Mononuclear cell (primary cell): ENCODE data around the gene ADCY4. TPM values are rescaled to one million over a fixed set of nuclear protein-coding genes. Genes with fewer than 3 reads are reported as not detected.

Experiments
- H3K27me3 ChIP-seq: 2 replicates; pipeline ENCODE4 v1.6.0; 2011; ENCODE audit warnings: low read length, control low read depth; ENCODE audit not compliant: insufficient read depth
- H3K4me1 ChIP-seq: 2 replicates; pipeline ENCODE4 v1.5.1; 2011; ENCODE audit warnings: mild to moderate bottlenecking, low read length, control low read depth; ENCODE audit not compliant: insufficient read depth
- H3K4me3 ChIP-seq: 2 replicates; pipeline ENCODE4 v1.5.1; 2011; ENCODE audit warnings: mild to moderate bottlenecking, low read length, moderate library complexity
- H3K9me3 ChIP-seq: 2 replicates; pipeline ENCODE4 v1.5.1; 2011; ENCODE audit warnings: low read depth, mild to moderate bottlenecking, control low read depth, low read length
- total RNA-seq: library from RNA; depleted of rRNA; stranded (reverse); fragments of >200 nt; gene quantifications from one replicate; pipeline ENCODE4 v1.2.3, GENCODE V29; 2012

Gene ADCY4
- total RNA-seq, 1 donor, result 2.3 TPM

DNA sequence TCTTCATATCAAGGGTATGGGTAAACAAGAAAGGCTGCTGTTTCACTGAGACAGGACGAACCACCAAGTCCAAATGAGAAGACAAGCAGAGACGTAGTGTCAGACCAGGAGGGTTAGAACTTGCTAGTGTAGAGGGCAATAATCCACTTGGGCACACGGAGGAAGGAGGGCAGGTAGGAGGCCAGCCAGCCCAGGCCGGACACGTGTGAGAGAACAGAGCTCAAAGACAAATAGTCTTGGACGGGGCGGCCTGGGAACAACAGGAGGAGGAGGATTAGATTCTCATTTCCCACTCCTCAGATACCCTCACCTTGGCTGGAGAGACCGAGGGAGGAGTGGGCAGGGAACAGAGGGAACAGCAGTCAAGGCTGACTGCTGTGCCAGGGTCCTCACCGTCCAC is 44.1 kb downstream of the ADCY4 start:
- H3K4me1 ChIP-seq, result no peaks in the 10 kb centered on the region
- H3K27me3 ChIP-seq, result no peaks in the 10 kb centered on the region
- no peak overlapping the region for H3K4me3 ChIP-seq
- no peaks in the 10 kb centered on the region for H3K9me3 ChIP-seq

DNA sequence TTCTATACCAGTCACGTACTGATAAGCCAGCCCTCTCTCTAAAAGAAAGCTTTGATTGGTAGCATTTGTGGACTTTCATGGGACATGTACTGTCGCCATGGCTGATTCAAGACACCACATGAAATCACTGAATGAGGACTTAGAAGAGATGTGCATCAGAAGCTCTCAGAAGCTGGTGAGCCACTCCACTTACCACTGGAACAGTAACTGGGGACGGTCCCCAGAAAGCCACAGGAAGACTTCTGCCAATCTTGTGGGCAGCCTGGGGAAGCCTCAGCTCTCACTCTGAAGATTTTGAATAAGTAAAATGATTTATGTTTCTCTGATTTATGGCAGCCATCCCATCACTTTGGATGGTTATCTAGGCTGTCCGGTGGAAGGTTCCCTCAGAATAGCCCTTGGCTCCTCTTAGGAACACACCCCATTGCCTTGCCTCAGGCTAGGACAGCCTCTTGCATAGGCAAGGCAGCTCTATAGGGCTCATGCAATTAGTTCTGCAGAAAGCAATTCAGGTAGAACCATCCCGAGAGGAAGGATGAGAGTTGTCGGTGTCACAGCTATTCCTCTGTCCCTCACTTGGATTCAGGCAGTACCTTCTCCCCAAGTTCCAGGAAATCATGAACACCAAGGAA is 45.1 kb downstream of the ADCY4 start:
- no peaks in the 10 kb centered on the region for H3K9me3 ChIP-seq
- H3K4me3 ChIP-seq, result no peak overlapping the region
- H3K27me3 ChIP-seq, result no peaks in the 10 kb centered on the region
- H3K4me1 ChIP-seq, result no peaks in the 10 kb centered on the region

DNA sequence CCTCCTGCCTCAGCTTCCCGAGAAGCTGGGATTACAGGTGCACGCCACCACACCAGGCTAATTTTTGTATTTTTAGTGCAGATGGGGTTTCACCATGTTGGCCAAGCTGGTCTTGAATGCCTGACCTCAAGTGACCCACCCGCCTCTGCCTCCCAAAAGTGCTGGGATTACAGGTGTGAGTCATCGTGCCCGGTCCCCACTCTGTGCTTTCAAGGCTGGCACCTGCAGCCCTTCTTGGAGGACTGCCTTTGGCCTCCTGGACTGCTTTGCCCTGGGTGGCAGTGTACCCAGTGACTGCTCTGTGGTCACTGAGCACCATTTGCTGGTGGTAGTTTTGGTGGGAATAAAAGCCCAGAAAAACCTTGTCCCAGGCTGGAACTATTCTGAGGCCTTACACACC is 47.9 kb downstream of the ADCY4 start:
- H3K9me3 ChIP-seq, result no peaks in the 10 kb centered on the region
- H3K4me1 ChIP-seq, result peaks cover 8% of the 10 kb centered on the region
- no peaks in the 10 kb centered on the region for H3K27me3 ChIP-seq
- H3K4me3 ChIP-seq, result no peak overlapping the region

DNA sequence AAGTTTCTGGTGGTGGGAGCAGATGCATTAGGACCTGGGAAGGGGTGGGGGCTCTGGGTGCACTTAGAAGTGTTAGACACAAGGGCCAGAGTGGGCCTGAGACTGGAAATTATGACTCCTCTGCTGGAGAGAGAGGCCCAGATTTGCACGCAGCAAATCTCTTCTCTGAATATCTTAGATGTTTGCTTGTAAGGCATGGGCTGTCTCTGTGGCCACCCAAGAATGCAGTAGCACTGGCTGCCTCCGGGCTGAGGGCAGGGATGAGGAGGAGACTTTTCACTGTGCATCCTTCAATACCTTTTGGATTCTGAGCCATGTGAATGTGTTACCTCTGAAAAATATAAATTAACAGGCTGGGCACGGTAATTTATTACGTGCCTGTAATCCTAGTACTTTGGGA is 49.5 kb downstream of the ADCY4 start:
- no peaks in the 10 kb centered on the region for H3K9me3 ChIP-seq
- no peaks in the 10 kb centered on the region for H3K27me3 ChIP-seq
- no peak overlapping the region for H3K4me3 ChIP-seq
- H3K4me1 ChIP-seq, result peaks cover 24% of the 10 kb centered on the region

DNA sequence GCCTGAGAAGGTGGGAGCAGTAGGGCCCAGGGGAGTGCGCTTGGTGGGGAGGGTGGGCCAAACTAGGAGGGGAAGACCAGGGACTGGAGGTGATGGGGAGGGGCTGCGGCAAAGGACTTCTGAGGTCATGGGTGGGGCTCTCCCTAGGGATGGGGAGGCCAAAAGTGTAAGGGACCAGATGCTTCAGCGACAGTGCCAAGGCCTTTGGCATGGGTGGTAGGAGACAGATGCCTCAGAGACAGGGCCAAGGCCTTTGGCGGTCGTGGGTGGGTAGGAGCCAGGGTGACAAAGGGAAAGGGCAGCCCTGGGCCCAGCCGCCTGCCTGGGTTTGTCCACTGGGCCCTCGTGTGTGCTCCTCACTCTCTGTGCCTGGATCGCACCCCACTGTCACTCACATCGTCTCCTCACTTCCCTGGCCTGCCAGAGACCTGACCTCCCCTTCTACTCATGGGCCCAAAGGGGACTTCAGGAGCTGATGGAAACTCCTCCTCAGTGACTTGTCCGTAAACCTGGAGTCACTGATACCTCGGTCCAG is 50.3 kb downstream of the ADCY4 start:
- Histone ChIP-seq H3K4me1 (peaks cover 32% of the 10 kb centered on the region), H3K4me3 (no peak overlapping the region), H3K9me3 (no peaks in the 10 kb centered on the region), H3K27me3 (no peaks in the 10 kb centered on the region)

DNA sequence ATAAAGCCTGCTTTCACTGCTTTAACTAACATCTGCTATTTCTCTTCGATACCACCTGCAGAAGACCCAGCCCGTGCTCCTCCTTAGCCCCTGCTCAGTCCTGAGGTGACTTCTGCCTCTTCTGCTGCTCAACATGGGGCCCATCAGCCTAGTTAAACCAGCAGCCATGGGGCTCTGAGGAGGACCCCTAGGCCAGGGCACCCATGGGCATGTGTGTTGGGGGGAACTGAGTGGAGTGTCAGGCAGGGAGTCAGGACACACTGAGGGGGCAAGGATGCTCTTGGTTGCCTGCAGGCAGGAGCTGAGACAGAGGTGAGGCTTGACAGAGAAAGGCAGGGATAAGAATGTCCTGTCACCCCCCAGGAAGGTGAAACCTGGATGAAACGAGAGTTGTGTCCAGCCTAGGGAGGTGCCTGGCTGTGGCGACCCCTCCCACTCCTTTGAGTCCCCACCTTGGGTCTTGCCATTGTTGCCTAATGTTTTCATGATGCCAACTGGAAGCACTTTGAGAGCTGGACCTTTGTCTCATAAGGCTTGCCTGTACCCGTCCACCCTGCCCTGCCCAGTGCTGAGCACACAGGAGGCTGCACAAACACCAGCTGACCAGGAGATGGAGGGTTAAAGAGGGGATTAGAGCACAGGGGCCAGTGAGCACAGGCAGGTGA is 50.9 kb downstream of the ADCY4 start:
- no peaks in the 10 kb centered on the region for H3K27me3 ChIP-seq
- no peaks in the 10 kb centered on the region for H3K9me3 ChIP-seq
- no peak overlapping the region for H3K4me3 ChIP-seq
- peaks cover 39% of the 10 kb centered on the region for H3K4me1 ChIP-seq

DNA sequence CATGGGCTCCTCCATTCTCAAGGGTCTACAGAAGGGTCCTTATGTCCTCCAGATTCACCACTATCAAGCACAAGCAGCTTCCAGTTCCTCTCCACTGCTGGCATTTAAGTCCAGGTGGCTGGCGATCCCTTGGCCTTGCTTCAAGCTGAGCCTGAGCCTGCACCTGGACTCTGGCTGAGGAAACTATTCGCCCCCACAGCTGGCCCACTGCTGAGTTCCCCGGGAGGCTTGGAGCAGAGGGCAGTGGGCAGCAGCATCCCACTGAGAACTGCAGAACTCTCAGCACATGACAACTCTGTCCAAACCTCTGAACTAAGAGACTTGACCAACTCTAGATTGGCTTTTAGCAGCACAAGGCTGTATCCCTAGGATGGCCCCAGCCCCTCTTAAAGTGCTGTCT is 52.1 kb downstream of the ADCY4 start:
- Histone ChIP-seq H3K9me3 (no peaks in the 10 kb centered on the region), H3K4me3 (no peak overlapping the region), H3K27me3 (no peaks in the 10 kb centered on the region), H3K4me1 (peaks cover 51% of the 10 kb centered on the region)

DNA sequence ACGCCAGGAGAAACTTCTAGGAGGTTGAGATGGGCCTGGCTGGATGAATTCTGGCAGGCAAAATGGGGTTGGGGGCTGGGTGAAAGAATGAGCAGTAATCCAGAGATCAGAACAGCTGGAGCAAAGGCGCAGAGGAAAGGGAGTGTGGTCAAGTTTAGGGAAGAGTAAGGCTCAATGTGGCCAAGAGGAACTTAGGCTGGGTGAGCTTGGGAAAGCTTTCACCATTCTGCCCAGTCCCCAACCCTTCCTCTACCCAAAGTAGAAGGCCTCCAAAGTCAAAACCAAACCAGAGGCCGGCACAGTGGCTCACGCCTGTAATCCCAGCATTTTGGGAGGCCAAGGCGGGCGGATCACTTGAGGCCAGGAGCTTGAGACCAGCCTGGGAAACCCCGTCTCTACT is 53.2 kb downstream of the ADCY4 start:
- H3K27me3 ChIP-seq, result no peaks in the 10 kb centered on the region
- no peak overlapping the region for H3K4me3 ChIP-seq
- H3K4me1 ChIP-seq, result peaks cover 62% of the 10 kb centered on the region
- no peaks in the 10 kb centered on the region for H3K9me3 ChIP-seq

DNA sequence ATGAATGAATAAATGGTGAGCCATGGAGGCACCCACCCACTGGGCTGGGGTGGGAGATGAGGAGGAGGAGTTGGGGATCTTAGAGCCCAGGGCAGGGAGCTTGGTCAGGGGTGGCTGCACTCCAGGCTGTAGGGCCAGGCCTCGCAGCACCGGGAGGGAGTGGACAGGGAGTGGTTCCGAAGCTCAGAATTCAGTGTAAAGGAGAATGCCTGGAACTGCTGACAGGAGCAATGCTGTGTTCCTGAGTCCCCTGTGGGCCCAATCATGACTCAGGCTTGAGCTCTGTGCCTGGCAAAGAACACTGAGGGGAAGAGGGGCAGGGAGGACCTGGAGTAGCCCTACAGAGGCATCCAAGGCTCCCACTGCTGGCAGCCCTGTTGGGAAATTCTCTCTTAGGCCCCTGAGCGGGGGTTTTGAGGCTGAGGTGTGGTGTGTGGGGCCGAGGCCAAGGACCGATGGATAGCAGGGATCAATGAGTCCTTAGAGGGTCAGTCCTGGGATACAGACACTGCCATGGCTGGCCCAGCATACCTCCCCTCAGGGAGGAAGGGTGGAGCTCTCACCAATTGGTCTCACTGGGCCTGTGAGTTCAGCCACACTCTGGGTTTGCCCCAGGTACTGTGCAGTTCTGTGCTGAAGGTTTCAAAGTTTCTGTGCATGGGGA is 53.9 kb downstream of the ADCY4 start:
- Histone ChIP-seq H3K27me3 (no peaks in the 10 kb centered on the region), H3K4me1 (peaks cover 69% of the 10 kb centered on the region), H3K9me3 (no peaks in the 10 kb centered on the region), H3K4me3 (no peak overlapping the region)

DNA sequence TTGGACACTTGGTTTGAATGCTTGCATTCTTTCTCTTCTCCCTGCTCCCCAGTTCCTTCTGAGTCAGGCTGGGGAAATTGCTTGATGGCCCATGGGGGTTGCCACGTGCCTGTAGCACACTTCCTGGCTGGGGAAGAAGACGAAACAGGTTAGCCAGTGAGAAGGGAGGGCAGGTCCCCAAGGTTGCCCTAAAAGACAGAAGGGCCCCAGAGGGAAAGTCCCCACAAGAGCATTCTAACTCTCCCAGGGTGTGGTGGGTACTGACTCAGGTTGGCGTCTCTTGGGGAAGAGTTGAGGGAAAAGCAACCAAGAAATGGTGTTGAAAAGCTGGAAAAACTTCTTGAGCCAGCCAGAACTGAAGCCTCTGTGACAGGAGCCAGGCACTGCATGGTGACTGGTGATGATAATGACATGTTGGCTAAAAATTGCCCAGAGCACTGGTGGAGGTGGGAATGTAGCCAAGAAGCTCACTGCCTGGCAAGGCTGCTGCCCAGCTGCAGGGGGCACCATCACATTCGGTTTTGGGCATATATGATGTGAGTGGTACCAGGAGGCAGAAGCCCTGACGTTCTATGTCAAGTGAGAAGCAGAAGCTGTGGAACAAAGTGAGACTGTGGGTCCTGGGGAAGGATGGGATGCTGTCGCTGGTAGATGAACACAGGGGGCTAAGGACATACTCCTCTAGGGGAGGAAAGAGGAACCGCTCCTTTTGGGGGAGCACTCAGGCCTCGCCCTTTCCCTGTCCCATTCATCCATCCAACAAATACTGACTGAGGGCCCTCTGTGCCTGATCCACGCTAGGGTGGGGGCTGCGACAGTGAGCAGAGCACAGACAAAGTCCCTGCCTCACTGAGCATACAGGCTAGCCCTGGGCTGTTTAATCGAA is 55.3 kb downstream of the ADCY4 start:
- H3K4me1 ChIP-seq, result peaks cover 82% of the 10 kb centered on the region
- H3K9me3 ChIP-seq, result no peaks in the 10 kb centered on the region
- no peak overlapping the region for H3K4me3 ChIP-seq
- H3K27me3 ChIP-seq, result no peaks in the 10 kb centered on the region

DNA sequence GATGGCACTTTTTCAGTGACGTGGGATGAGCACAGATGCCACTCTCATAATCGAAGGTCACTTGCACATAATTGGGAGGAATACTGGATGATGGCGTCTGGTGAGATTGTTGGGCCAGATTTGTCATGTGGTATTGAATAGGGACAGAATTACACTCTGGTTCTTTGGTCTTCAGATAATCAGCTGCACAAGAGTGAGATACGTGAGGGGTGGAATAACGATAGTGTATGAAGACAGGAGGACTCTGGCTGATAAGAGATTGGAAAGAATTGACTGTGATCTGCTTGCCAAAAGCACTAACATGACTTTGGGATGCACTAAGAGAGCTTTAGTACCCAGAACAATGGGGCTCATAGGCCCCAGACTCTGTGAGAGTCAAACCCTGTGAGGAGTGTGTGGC is 56.4 kb downstream of the ADCY4 start:
- Histone ChIP-seq H3K27me3 (no peaks in the 10 kb centered on the region), H3K4me3 (no peak overlapping the region), H3K4me1 (peaks cover 94% of the 10 kb centered on the region), H3K9me3 (no peaks in the 10 kb centered on the region)

DNA sequence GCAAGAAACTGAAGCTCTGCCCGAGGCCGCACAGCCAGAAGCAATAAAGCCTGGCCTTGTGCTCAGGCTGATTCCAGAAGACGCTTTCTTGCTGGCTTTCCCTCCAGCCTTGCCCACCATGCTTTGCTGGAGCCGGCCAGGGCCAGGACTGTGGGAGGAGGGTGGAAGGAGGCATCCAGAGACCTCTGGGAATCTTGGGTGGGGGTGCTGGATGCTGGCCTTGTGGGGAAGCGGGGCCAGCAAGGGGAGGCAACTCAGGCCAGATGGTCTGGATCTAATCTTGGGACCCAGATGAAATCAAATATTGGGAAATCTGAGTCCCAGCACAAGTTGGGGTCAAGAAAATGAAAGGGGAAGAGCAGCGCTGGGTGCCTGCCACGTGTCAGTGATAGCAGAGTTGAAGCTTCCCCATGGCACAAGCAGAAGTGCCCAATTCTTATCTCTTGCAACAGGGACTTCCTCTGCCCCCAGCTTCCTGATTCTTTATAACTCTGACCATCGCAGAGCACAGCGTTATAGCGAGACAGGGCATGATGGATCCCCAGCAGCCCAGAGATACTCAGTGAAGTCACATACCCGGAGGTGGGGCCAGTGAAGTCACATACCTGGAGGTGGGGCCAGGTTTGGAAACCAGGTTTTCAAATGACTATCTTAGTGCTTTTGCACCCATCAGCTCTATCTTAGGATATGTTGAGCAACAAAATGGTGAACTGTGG is 57.1 kb downstream of the ADCY4 start:
- no peak overlapping the region for H3K4me3 ChIP-seq
- no peaks in the 10 kb centered on the region for H3K27me3 ChIP-seq
- H3K4me1 ChIP-seq, result peaks cover 100% of the 10 kb centered on the region
- no peaks in the 10 kb centered on the region for H3K9me3 ChIP-seq

DNA sequence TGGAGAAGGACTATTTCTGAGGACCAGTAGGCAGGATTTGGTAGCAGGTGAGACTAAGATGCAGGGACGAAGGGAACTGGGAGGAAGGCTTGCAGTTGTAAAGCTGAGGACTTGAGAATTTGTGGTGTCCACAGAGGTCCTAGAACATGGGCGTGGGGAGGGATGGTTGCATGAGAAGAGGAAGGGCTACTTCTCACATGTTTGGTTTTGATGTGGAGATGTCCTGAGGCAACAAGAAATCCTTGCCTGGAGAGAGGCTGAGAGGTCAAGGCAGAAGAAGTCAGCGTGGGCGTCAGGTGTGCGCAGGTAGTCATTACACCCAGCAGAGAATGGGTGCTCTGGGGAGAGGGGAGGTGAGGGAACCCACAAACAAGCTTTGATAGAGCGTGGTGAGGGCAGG is 57.8 kb downstream of the ADCY4 start:
- H3K4me1 ChIP-seq, result peaks cover 100% of the 10 kb centered on the region
- no peak overlapping the region for H3K4me3 ChIP-seq
- H3K27me3 ChIP-seq, result no peaks in the 10 kb centered on the region
- no peaks in the 10 kb centered on the region for H3K9me3 ChIP-seq

DNA sequence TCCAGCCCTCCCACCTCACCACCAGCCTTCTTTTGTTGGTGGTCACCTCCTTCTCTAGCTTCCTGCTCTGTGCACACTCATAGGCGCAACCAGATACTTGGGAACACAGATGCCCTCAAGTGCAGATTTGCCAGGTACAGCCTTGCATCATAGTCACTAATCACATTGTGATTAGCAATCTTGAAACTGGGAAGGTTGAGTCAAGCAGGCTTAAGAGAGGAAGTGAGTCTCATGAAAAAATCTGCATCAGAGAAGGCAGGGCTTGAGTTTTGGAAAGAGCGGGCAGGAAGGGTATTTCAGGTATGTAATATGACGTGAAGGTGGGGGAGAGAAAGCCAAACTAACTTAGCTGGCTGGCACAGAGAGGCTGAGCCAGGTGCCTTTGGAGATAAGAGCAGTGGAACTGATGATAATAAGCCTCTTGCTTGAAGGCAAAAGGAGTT is 60.7 kb downstream of the ADCY4 start:
- Histone ChIP-seq H3K27me3 (no peaks in the 10 kb centered on the region), H3K4me3 (no peak overlapping the region), H3K4me1 (peaks cover 82% of the 10 kb centered on the region), H3K9me3 (no peaks in the 10 kb centered on the region)
